ENCODE measurements around the gene EFCAB6. TPM values are rescaled to one million over a fixed set of nuclear protein-coding genes. Genes with fewer than 3 reads are reported as not detected.

Gene EFCAB6
- total and polyA plus RNA-seq, 12 donors = 1.6 to 4.8 (median 2.9) TPM

- Histone ChIP-seq H3K36me3 (replicated peaks in 1 of 2) (no peaks in the 10 kb centered on the region), H3K9me3 (replicated peaks in 1 of 3) (no peaks in the 10 kb centered on the region), H3K4me1 (replicated peaks in 1 of 2) (no peaks in the 10 kb centered on the region), H3K27me3 (no peaks in the 10 kb centered on the region), H3K27ac (no peak overlapping the region), H3K4me3 (no peak overlapping the region)
- DNase-seq = peak in 2 of 7 donors; percentile 9 to 42
- intact Hi-C loops (cut with DNase I) = loop anchor here in 1 of 2 donors (10.0 kb wide), 1 partner anchor 427 kb away; no protein-coding TSS in a partner anchor
- 68 to 75% (median 71%) methylated on average over 18 to 22 of the region's 22 CpGs for WGBS, 4 donors
- no peak for TF ChIP-seq CTCF (IDR thresholded peaks at IDR 0.05)
- no peak for TF ChIP-seq POLR2A (IDR thresholded peaks at IDR 0.05)
These were observed 9.7 kb upstream of the EFCAB6 start for GRCh38 chr22:43821606-43822425.

GRCh38 chr22:43820651-43821305 is 8.7 kb upstream of the EFCAB6 start:
- H3K27ac ChIP-seq = no peak overlapping the region
- TF ChIP-seq POLR2A (IDR thresholded peaks at IDR 0.05) (no peak), CTCF (IDR thresholded peaks at IDR 0.05) (no peak)
- no peaks in the 10 kb centered on the region for H3K9me3 ChIP-seq (replicated peaks in 1 of 3)
- no peaks in the 10 kb centered on the region for H3K4me1 ChIP-seq (replicated peaks in 1 of 2)
- no peaks in the 10 kb centered on the region for H3K36me3 ChIP-seq (replicated peaks in 1 of 2)
- intact Hi-C loops (cut with DNase I) = loop anchor here in 1 of 2 donors (10.0 kb wide), 1 partner anchor 426 kb away; no protein-coding TSS in a partner anchor
- H3K4me3 ChIP-seq = no peak overlapping the region
- 70 to 76% (median 73%) methylated on average over 12 to 18 of the region's 18 CpGs for WGBS, 4 donors
- peak in 3 of 7 donors; percentile 5 to 45 (median 9) for DNase-seq
- no peaks in the 10 kb centered on the region for H3K27me3 ChIP-seq

- Histone ChIP-seq H3K27me3 (no peaks in the 10 kb centered on the region), H3K4me1 (replicated peaks in 1 of 2) (no peaks in the 10 kb centered on the region), H3K36me3 (replicated peaks in 1 of 2) (no peaks in the 10 kb centered on the region), H3K9me3 (replicated peaks in 1 of 3) (no peaks in the 10 kb centered on the region), H3K4me3 (no peak overlapping the region), H3K27ac (no peak overlapping the region)
- DNase-seq = peak in 2 of 7 donors; percentile 3 to 10
- intact Hi-C loops (cut with DNase I) = loop anchor here in 1 of 2 donors (10.0 kb wide), 1 partner anchor 425 kb away; no protein-coding TSS in a partner anchor
- TF ChIP-seq POLR2A (IDR thresholded peaks at IDR 0.05) (no peak), CTCF (IDR thresholded peaks at IDR 0.05) (no peak)
- WGBS, 4 donors = 81 to 88% (median 87%) methylated on average over 13 of the region's 13 CpGs
These were observed 8.0 kb upstream of the EFCAB6 start for GRCh38 chr22:43819931-43820640.

- Histone ChIP-seq H3K36me3 (replicated peaks in 1 of 2) (no peaks in the 10 kb centered on the region), H3K4me3 (no peak overlapping the region), H3K27me3 (no peaks in the 10 kb centered on the region), H3K27ac (no peak overlapping the region), H3K4me1 (replicated peaks in 1 of 2) (no peaks in the 10 kb centered on the region), H3K9me3 (replicated peaks in 1 of 3) (no peaks in the 10 kb centered on the region)
- intact Hi-C loops (cut with DNase I) = no loop called here
- DNase-seq = peak in 1 of 7 donors; percentile 34
- 79 to 89% (median 88%) methylated on average over 9 to 12 of the region's 12 CpGs for WGBS, 4 donors
- no peak for TF ChIP-seq POLR2A (IDR thresholded peaks at IDR 0.05)
These were observed 7.4 kb upstream of the EFCAB6 start for GRCh38 chr22:43819421-43819921.

Measured in adrenal gland (tissue), 12 donors.